HepG2 (cell line): ENCODE data around the gene ZFYVE27. TPM values are rescaled to one million over a fixed set of nuclear protein-coding genes. Genes with fewer than 3 reads are reported as not detected.

Experiments
- AHDC1 ChIP-seq: sonication (generic); formaldehyde crosslinking; IDR thresholded peaks from 2 replicates; pipeline ENCODE4 v1.5.1; 2020; ENCODE audit warnings: mild to moderate bottlenecking, missing genetic modification reagents, borderline replicate concordance
- HMGXB3 ChIP-seq: sonication (generic); formaldehyde crosslinking; IDR thresholded peaks from 2 replicates; pipeline ENCODE4 v1.4.0; 2020; ENCODE audit warnings: missing genetic modification reagents, borderline replicate concordance
- MXD4 ChIP-seq: IDR thresholded peaks from 2 replicates; pipeline ENCODE4 v1.6.1; 2016; ENCODE audit warnings: mild to moderate bottlenecking, missing biosample characterization, missing genetic modification reagents
- RFXANK ChIP-seq: IDR thresholded peaks from 2 replicates; pipeline ENCODE4 v1.6.1; 2016
- SKIL ChIP-seq: sonication (generic); formaldehyde crosslinking; IDR thresholded peaks from 2 replicates; pipeline ENCODE4 v1.8.0; 2022; ENCODE audit warnings: missing genetic modification reagents, mild to moderate bottlenecking, moderate library complexity, borderline replicate concordance
- ZC3H13 ChIP-seq: sonication (generic); formaldehyde crosslinking; IDR thresholded peaks from 2 replicates; pipeline ENCODE4 v1.8.1; 2023; ENCODE audit warnings: mild to moderate bottlenecking, missing genetic modification reagents, moderate library complexity
- ZNF414 ChIP-seq: sonication (generic); formaldehyde crosslinking; IDR thresholded peaks from 2 replicates; pipeline ENCODE4 v1.5.0; 2020; ENCODE audit warnings: missing genetic modification reagents
- polyA plus RNA-seq, 8 experiments: library from polyadenylated mRNA; depleted of rRNA in 3 of 8; stranded (reverse) in 7 of 8; unstranded in 1 of 8; fragments of >200 nt; fragmentation: Illumina TruSeq in 4 of 8; extraction: Trizol in 4 of 8; gene quantifications; 2 replicates each; pipeline versions ENCODE4 v1.2.1 to v1.2.3, GENCODE V29; 2011 to 2016; ENCODE audit warnings: low read depth in 4 of 8, missing spikeins in 1 of 8, mixed read lengths in 1 of 8; ENCODE audit not compliant: insufficient read depth in 1 of 8
- total RNA-seq, 5 experiments: library from RNA; depleted of rRNA; stranded (reverse); fragments of >200 nt; fragmentation: Illumina TruSeq; extraction: Trizol; gene quantifications; 2 replicates each; pipeline ENCODE4 v1.2.3, GENCODE V29; 2016; ENCODE audit warnings: low read depth in 1 of 5
- TF ChIP-seq, protein P1 (sequence below), 2 experiments: sonication (generic) in 1 of 2; formaldehyde crosslinking in 1 of 2; IDR thresholded peaks; 2 replicates each; pipeline versions ENCODE4 v1.5.1 to v1.6.1; 2011 to 2020; ENCODE audit warnings: borderline replicate concordance in 1 of 2, low read depth in 1 of 2, low read length in 1 of 2, mild to moderate bottlenecking in 1 of 2, missing genetic modification reagents in 1 of 2, moderate library complexity in 1 of 2
- TF ChIP-seq, protein P2 (sequence below): sonication (generic); formaldehyde crosslinking; IDR thresholded peaks from 2 replicates; pipeline ENCODE4 v1.8.1; 2023; ENCODE audit warnings: mild to moderate bottlenecking, missing genetic modification reagents, borderline replicate concordance

The ZFYVE27 gene
- total and polyA plus RNA-seq, 2 of the 13 experiments (the other 11 are each of a cell fraction or from before 2014, with no cell fraction given): 19.7 to 20.5 TPM

DNA sequence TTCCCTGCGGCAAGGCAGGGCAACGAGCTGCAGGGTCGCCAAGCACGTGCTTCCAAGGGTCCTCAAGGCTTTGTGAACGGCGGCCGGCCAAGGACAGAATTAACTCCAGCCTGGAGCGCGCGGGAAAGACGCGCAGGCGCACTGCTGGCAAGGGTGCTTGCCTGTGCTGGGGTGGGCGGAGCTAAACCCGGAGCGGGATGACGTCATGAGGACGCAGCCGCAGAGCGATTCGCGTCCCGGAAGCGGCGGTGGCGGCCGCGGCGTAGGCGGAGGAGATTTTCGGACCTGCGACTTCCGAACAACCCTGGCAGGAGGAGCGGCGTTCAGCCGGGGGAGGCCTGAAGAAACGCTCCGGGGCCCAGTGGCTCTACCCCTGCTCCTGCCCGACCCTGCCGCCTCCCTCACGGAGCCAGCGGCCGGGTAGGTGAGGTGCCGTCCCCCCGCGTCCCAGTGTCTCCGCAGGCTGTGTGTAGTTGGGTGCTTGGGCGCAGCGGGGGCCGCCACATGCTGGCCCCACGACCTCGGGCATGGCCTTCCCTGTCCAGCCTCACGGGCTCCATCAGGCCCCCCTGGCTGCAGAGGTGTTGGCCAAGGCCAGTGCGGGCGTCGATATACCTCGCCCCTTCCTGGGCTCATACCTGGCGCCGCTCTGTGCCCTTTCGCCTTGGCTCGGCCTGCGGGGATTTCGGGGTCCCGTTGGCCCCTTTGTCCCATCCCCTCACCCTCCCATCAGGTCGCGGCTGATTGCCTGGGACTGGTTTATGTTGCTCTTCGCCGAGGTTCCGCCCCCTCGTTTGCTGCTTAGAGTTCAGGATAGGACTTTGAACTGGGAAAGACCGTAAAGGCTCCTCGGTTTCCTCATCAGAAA lies at the start of gene ZFYVE27 (continued):
- TF ChIP-seq AHDC1 (CRISPR knock-in tag) (no peak; the same call in 1 of the 2 replicates), ZC3H13 (CRISPR knock-in tag) (peak; percentile 94), SKIL (CRISPR knock-in tag) (no peak), HMGXB3 (CRISPR knock-in tag) (peak; percentile 74), ZNF414 (CRISPR knock-in tag) (peak; percentile 89; the same call in 1 of the 2 replicates), RFXANK (CRISPR knock-in tag) (peak; percentile 67), MXD4 (CRISPR knock-in tag) (peak; percentile 96)
- TF ChIP-seq, protein P1, sequence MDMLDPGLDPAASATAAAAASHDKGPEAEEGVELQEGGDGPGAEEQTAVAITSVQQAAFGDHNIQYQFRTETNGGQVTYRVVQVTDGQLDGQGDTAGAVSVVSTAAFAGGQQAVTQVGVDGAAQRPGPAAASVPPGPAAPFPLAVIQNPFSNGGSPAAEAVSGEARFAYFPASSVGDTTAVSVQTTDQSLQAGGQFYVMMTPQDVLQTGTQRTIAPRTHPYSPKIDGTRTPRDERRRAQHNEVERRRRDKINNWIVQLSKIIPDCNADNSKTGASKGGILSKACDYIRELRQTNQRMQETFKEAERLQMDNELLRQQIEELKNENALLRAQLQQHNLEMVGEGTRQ (IDR thresholded peaks at IDR 0.05; ENCODE audit: low read depth, low read length): no peak
- TF ChIP-seq, protein P1 (CRISPR knock-in tag; IDR thresholded peaks at IDR 0.05; ENCODE audit: borderline replicate concordance): no peak; the same call in 1 of the 2 replicates
- TF ChIP-seq, protein P2, sequence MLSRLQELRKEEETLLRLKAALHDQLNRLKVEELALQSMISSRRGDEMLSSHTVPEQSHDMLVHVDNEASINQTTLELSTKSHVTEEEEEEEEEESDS (CRISPR knock-in tag): peak; percentile 96
